Uterus (tissue), 2 donors: ENCODE results near the gene OR51B5.

Experiments used
- CTCF ChIP-seq, 4 experiments: fragments of 200-600 bp in 2 of 4; fragments of 450-650 bp in 2 of 4; sonication (generic) in 2 of 4; IDR thresholded peaks; one replicate each; pipeline ENCODE4 v1.5.1; 2016 to 2019; ENCODE audit warnings: antibody characterized with exemption in 4 of 4, mild to moderate bottlenecking in 2 of 4, moderate library complexity in 1 of 4
- POLR2A ChIP-seq, 2 donors: fragments of 450-650 bp; IDR thresholded peaks; one replicate each; pipeline ENCODE4 v1.6.1; 2016; ENCODE audit warnings: antibody characterized with exemption in 2 of 2, mild to moderate bottlenecking in 1 of 2, moderate library complexity in 1 of 2

GRCh38 chr11:5310423-5310822, 32.9 kb downstream of the OR51B5 start:
- TF ChIP-seq CTCF (IDR thresholded peaks at IDR 0.05) = no peak
- TF ChIP-seq POLR2A (IDR thresholded peaks at IDR 0.05) = no peak
